ENCODE results near the gene RHO. TPM values are rescaled to one million over a fixed set of nuclear protein-coding genes. Genes with fewer than 3 reads are reported as not detected.

Gene RHO
- total RNA-seq, 2 experiments from 2014 or later = not detected

GRCh38 chr3:129574206-129574605, 45.8 kb downstream of the RHO start:
- no peak for TF ChIP-seq CTCF (IDR thresholded peaks at IDR 0.05)
- Mint-ChIP-seq H3K4me3 (no peak overlapping the region), H3K9me3 (no peaks in the 10 kb centered on the region), H3K36me3 (ENCODE audit: low read depth) (no peaks in the 10 kb centered on the region), H3K27ac (no peak overlapping the region), H3K4me1 (ENCODE audit: low read depth) (peaks cover 26% of the 10 kb centered on the region), H3K27me3 (no peaks in the 10 kb centered on the region)
- Histone ChIP-seq H3K4me1 (ENCODE audit: insufficient read depth, low read length) (peaks cover 52% of the 10 kb centered on the region), H3K36me3 (ENCODE audit: insufficient read depth, low read length) (no peaks in the 10 kb centered on the region), H3K27me3 (ENCODE audit: control insufficient read depth in 1 of 2, insufficient read depth in 2 of 2, low read length in 2 of 2) (no peaks in the 10 kb centered on the region), H3K4me3 (ENCODE audit: low read length) (no peak overlapping the region), H3K27ac (ENCODE audit: low read depth in 1 of 2, low read length in 2 of 2) (no peak overlapping the region), H3K9me3 (ENCODE audit: control insufficient read depth in 1 of 2, insufficient read depth in 1 of 2, low read length in 2 of 2) (no peaks in the 10 kb centered on the region)
- no peak for ATAC-seq (ENCODE audit: poor library complexity)
- intact Hi-C loops (cut with DNase I, micrococcal nuclease) = no loop called here
- ChIA-PET CTCF (no interaction called here), POLR2A (no interaction called here)
- no peak for DNase-seq

DNA sequence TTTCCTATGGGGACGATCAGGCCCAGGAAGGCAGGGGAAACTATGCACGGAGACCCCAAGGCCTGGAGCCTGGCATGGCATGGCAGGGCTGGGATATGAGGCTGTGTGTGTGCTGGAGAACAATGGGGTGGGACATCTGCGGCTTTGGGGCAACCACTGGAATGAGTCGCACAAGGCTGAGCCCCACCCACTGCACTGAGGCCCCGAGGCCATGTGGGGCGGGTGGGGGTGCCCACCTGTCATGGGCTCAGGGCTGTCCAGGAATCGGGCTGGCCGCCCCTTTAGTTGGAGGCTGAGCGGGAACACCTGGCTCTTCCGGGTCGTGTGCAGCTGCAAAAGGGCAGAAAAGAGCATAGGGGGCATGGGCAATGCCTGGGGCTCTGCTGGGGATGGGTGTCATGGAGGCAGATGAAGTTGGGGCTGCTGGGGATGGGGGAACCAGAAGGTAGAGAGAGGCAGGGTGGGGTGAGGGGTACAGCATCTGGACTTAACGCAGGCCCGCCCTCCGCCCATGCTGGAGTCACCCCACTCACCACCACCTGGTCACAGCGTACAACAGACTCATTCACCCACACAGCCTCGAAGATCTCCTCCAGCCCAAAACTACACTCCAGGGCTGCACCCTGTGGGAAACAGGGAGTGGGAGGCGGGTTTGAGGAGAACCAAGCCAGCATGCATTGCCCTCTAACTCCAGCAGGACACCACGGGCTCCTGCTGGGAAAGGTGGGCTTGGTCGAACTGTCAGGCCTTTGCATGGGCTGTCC, 47.0 kb downstream of the RHO start:
- H3K4me1 Mint-ChIP-seq (ENCODE audit: low read depth) = peaks cover 26% of the 10 kb centered on the region
- Histone ChIP-seq H3K27me3 (ENCODE audit: control insufficient read depth in 1 of 2, insufficient read depth in 2 of 2, low read length in 2 of 2) (no peaks in the 10 kb centered on the region), H3K27ac (ENCODE audit: low read depth in 1 of 2, low read length in 2 of 2) (no peak overlapping the region), H3K4me1 (ENCODE audit: insufficient read depth, low read length) (peaks cover 57% of the 10 kb centered on the region), H3K9me3 (ENCODE audit: control insufficient read depth in 1 of 2, insufficient read depth in 1 of 2, low read length in 2 of 2) (no peaks in the 10 kb centered on the region), H3K4me3 (ENCODE audit: low read length) (no peak overlapping the region), H3K36me3 (ENCODE audit: insufficient read depth, low read length) (no peaks in the 10 kb centered on the region)
- ChIA-PET POLR2A (interaction anchor here (3.0 to 3.4 kb wide), 3 partner anchors 18 to 135 kb away, joined by 19 to 45 read pairs (median 31); partner anchors contain the start of genes IFT122, MBD4 and PLXND1), CTCF (no interaction called here)
- TF ChIP-seq CTCF (IDR thresholded peaks at IDR 0.05) = no peak
- peak overlapping the region; percentile 97 for H3K27ac Mint-ChIP-seq
- H3K36me3 Mint-ChIP-seq (ENCODE audit: low read depth) = no peaks in the 10 kb centered on the region
- intact Hi-C loops (cut with DNase I, micrococcal nuclease) = no loop called here
- H3K9me3 Mint-ChIP-seq = no peaks in the 10 kb centered on the region
- H3K27me3 Mint-ChIP-seq = no peaks in the 10 kb centered on the region
- DNase-seq (no peak), ATAC-seq (ENCODE audit: poor library complexity) (no peak)
- no peak overlapping the region for H3K4me3 Mint-ChIP-seq

DNA sequence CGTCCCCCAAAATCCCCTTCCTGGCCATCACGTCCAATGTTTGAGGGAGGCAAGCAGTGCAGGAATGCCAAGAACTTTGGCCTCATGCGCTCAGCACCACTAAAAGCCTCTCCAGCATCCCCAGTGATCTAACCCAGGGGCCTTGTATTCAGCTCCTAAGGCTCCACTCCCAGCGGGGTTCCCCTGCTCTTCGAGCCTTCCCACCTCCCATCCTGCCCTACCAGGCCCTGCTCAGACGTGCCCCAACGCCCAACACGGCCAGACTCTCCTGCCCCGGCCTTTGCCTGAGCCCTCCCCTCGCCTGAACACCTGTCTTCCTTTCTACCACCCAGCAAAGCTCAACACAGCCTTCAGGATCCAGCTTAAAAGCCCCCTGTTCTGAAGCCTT, 47.6 kb downstream of the RHO start:
- no peak overlapping the region for H3K4me3 Mint-ChIP-seq
- peak overlapping the region; percentile 97 for H3K27ac Mint-ChIP-seq
- H3K9me3 Mint-ChIP-seq = no peaks in the 10 kb centered on the region
- H3K36me3 Mint-ChIP-seq (ENCODE audit: low read depth) = no peaks in the 10 kb centered on the region
- TF ChIP-seq CTCF (IDR thresholded peaks at IDR 0.05) = no peak
- ChIA-PET CTCF (interaction anchor here (1.7 kb wide), 1 partner anchor 30 kb away, joined by 4 read pairs; no protein-coding TSS in a partner anchor), POLR2A (interaction anchor here (1.5 to 3.4 kb wide), 6 partner anchors 17 to 136 kb away, joined by 4 to 45 read pairs (median 15); partner anchors contain the start of genes H1-8, IFT122, MBD4 and PLXND1)
- no peaks in the 10 kb centered on the region for H3K27me3 ChIP-seq (ENCODE audit: control insufficient read depth in 1 of 2, insufficient read depth in 2 of 2, low read length in 2 of 2)
- H3K4me1 Mint-ChIP-seq (ENCODE audit: low read depth) = peaks cover 26% of the 10 kb centered on the region
- no peaks in the 10 kb centered on the region for H3K36me3 ChIP-seq (ENCODE audit: insufficient read depth, low read length)
- no peaks in the 10 kb centered on the region for H3K27me3 Mint-ChIP-seq
- H3K27ac ChIP-seq (ENCODE audit: low read depth in 1 of 2, low read length in 2 of 2) = peak overlapping the region in 1 of 2 donors; percentile 62
- no peak for ATAC-seq (ENCODE audit: poor library complexity)
- DNase-seq = no peak
- peaks cover 57% of the 10 kb centered on the region for H3K4me1 ChIP-seq (ENCODE audit: insufficient read depth, low read length)
- no peaks in the 10 kb centered on the region for H3K9me3 ChIP-seq (ENCODE audit: control insufficient read depth in 1 of 2, insufficient read depth in 1 of 2, low read length in 2 of 2)
- intact Hi-C loops (cut with DNase I, micrococcal nuclease) = no loop called here
- H3K4me3 ChIP-seq (ENCODE audit: low read length) = no peak overlapping the region
